AG04450 (cell line): ENCODE data around the gene PRR33. TPM values are rescaled to one million over a fixed set of nuclear protein-coding genes. Genes with fewer than 3 reads are reported as not detected.

ENCODE experiments used
- CTCF ChIA-PET: fragments of 300-600, 350-600 bp; formaldehyde crosslinking; extraction: SDS; loops from one replicate; lab custom pipeline; 2022; ENCODE audit warnings: antibody characterized with exemption, inconsistent platforms; lab: Charles Lee
- POLR2A ChIA-PET: fragments of 350-600 bp; formaldehyde crosslinking; extraction: SDS; loops from one replicate; lab custom pipeline; 2021; ENCODE audit warnings: antibody characterized with exemption, inconsistent platforms; lab: Yijun Ruan, JAX
- DNase-seq: peaks from one replicate; pipeline ENCODE4 v3.0.0-alpha.2; 2011; ENCODE audit warnings: low read depth, low spot score
- H3K27ac ChIP-seq: one replicate; pipeline ENCODE4 v1.5.1; 2012; ENCODE audit warnings: low read depth, low read length, control low read depth
- H3K27me3 ChIP-seq: one replicate; pipeline ENCODE4 v1.6.0; 2012; ENCODE audit warnings: low read length; ENCODE audit not compliant: control insufficient read depth, insufficient read depth
- H3K4me3 ChIP-seq: 2 replicates; pipeline ENCODE4 v1.5.1; 2011; ENCODE audit warnings: mild to moderate bottlenecking, low read depth, low read length, control low read depth
- H3K9me3 ChIP-seq: 2 replicates; pipeline ENCODE4 v1.5.1; 2012; ENCODE audit warnings: low read length; ENCODE audit not compliant: control insufficient read depth, insufficient read depth
- polyA plus RNA-seq: library from polyadenylated mRNA; depleted of rRNA; stranded (reverse); fragments of >200 nt; gene quantifications from 2 replicates; pipeline ENCODE4 v1.2.3, GENCODE V29; 2011
- TF ChIP-seq, protein P1 (sequence below): IDR thresholded peaks from 2 replicates; pipeline ENCODE4 v1.5.1; 2011; ENCODE audit warnings: low read depth, low read length, control low read depth, inconsistent platforms

Gene PRR33
- polyA plus RNA-seq, 1 experiment: not detected

GRCh38 chr11:1896468-1896867, 4.8 kb upstream of the PRR33 start:
- H3K27me3 ChIP-seq: peaks cover 35% of the 10 kb centered on the region
- CTCF ChIA-PET: no interaction called here
- no peaks in the 10 kb centered on the region for H3K9me3 ChIP-seq
- POLR2A ChIA-PET: no interaction called here
- H3K4me3 ChIP-seq: no peak overlapping the region
- no peak for DNase-seq
- TF ChIP-seq, protein P1, sequence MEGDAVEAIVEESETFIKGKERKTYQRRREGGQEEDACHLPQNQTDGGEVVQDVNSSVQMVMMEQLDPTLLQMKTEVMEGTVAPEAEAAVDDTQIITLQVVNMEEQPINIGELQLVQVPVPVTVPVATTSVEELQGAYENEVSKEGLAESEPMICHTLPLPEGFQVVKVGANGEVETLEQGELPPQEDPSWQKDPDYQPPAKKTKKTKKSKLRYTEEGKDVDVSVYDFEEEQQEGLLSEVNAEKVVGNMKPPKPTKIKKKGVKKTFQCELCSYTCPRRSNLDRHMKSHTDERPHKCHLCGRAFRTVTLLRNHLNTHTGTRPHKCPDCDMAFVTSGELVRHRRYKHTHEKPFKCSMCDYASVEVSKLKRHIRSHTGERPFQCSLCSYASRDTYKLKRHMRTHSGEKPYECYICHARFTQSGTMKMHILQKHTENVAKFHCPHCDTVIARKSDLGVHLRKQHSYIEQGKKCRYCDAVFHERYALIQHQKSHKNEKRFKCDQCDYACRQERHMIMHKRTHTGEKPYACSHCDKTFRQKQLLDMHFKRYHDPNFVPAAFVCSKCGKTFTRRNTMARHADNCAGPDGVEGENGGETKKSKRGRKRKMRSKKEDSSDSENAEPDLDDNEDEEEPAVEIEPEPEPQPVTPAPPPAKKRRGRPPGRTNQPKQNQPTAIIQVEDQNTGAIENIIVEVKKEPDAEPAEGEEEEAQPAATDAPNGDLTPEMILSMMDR: no peak
- no peak overlapping the region for H3K27ac ChIP-seq

GRCh38 chr11:1894759-1895158, 3.1 kb upstream of the PRR33 start:
- CTCF ChIA-PET: interaction anchor here (0.6 kb wide), 1 partner anchor 51 kb away, joined by 3 read pairs; no protein-coding TSS in a partner anchor
- peaks cover 37% of the 10 kb centered on the region for H3K27me3 ChIP-seq
- POLR2A ChIA-PET: no interaction called here
- H3K9me3 ChIP-seq: no peaks in the 10 kb centered on the region
- TF ChIP-seq, protein P1: no peak
- DNase-seq: no peak
- no peak overlapping the region for H3K4me3 ChIP-seq
- H3K27ac ChIP-seq: no peak overlapping the region

DNA sequence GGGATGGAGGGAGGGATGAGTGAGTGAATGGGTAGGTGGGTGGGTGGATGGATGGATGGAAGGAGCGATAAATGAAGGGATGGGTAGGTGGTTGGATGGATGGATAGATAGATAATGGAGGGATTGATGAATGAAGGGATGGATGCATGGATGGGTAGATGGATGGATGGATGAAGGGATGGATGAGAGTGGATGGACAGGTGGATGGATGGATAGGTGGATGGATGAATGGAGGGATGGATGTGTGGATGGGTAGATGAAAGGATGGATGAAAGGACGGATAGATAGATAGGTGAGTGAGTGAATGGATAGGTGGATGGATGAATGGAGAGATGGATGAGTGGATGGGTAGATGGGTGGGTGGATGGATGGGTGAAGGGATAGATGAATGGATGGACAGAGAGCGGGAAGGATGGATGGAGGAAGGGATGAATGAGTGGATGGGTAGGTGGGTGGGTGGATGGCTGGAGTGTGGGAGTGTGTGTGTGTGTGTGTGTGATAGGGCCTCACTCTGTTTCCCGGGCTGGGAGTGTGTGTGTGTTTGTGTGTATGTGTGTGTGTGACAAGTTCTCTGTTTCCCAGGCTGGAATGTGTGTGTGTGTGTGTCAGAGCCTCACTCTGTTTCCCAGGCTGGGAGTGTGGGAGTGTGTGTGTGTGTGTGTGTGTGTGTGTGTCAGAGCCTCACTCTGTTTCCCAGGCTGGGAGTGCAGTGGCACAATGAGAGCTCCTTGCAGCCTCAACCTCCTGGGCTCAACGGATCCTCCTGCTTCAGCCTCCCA, 2.1 kb upstream of the PRR33 start:
- TF ChIP-seq, protein P1: no peak
- no peak overlapping the region for H3K4me3 ChIP-seq
- H3K27me3 ChIP-seq: peaks cover 31% of the 10 kb centered on the region
- POLR2A ChIA-PET: no interaction called here
- DNase-seq: no peak
- H3K9me3 ChIP-seq: no peaks in the 10 kb centered on the region
- H3K27ac ChIP-seq: no peak overlapping the region
- CTCF ChIA-PET: interaction anchor here (0.6 kb wide), 1 partner anchor 52 kb away, joined by 3 read pairs; no protein-coding TSS in a partner anchor

- ChIA-PET CTCF (interaction anchor here (0.6 kb wide), 1 partner anchor 24 kb away, joined by 4 read pairs; no protein-coding TSS in a partner anchor), POLR2A (no interaction called here)
- peaks cover 24% of the 10 kb centered on the region for H3K27me3 ChIP-seq
- no peak overlapping the region for H3K27ac ChIP-seq
- DNase-seq: no peak
- TF ChIP-seq, protein P1: no peak
- no peak overlapping the region for H3K4me3 ChIP-seq
- no peaks in the 10 kb centered on the region for H3K9me3 ChIP-seq
Measured at GRCh38 chr11:1892558-1892957, 863 bp upstream of the PRR33 start.

- Histone ChIP-seq H3K9me3 (no peaks in the 10 kb centered on the region), H3K27me3 (peaks cover 25% of the 10 kb centered on the region), H3K4me3 (no peak overlapping the region), H3K27ac (no peak overlapping the region)
- TF ChIP-seq, protein P1: no peak
- ChIA-PET CTCF (interaction anchor here (0.6 kb wide), 1 partner anchor 25 kb away, joined by 4 read pairs; no protein-coding TSS in a partner anchor), POLR2A (no interaction called here)
- no peak for DNase-seq
Measured at GRCh38 chr11:1892116-1892515, 421 bp upstream of the PRR33 start.
